Neural cell (in vitro differentiated cells): ENCODE measurements around the gene ZC2HC1B. TPM values are rescaled to one million over a fixed set of nuclear protein-coding genes. Genes with fewer than 3 reads are reported as not detected.

Source experiments
- H2AFZ ChIP-seq: fragments of 200-600, 300-800 bp; sonication (generic), shearing (Covaris generic); 2 replicates; pipeline ENCODE4 v1.6.0; 2014; ENCODE audit warnings: low read depth, mild to moderate bottlenecking, antibody characterized with exemption, low read length, moderate library complexity
- H3F3A ChIP-seq: fragments of 200-600 bp; shearing (Covaris generic); 2 replicates; pipeline ENCODE4 v1.6.1; 2016; ENCODE audit warnings: mild to moderate bottlenecking, moderate library complexity, mixed read lengths, antibody characterized with exemption, low read length; ENCODE audit not compliant: insufficient read depth, poor library complexity, severe bottlenecking
- H3K27ac ChIP-seq: fragments of 200-600, 300-800 bp; sonication (generic), shearing (Covaris generic); 2 replicates; pipeline ENCODE4 v1.5.1; 2014; ENCODE audit warnings: mild to moderate bottlenecking, low read length, moderate library complexity
- H3K27me3 ChIP-seq: fragments of 300-800, 200-600 bp; sonication (generic), shearing (Covaris generic); 2 replicates; pipeline ENCODE4 v1.6.0; 2014; ENCODE audit warnings: mild to moderate bottlenecking, low read depth, low read length, moderate library complexity; ENCODE audit not compliant: insufficient read depth
- H3K36me3 ChIP-seq: fragments of 300-800, 200-600 bp; sonication (generic), shearing (Covaris generic); 2 replicates; pipeline ENCODE4 v1.5.1; 2014; ENCODE audit warnings: mild to moderate bottlenecking, antibody characterized with exemption, low read length, moderate library complexity; ENCODE audit not compliant: insufficient read depth
- H3K4me2 ChIP-seq: fragments of 300-800, 200-600 bp; sonication (generic), shearing (Covaris generic); 2 replicates; pipeline ENCODE4 v1.6.0; 2014; ENCODE audit warnings: mild to moderate bottlenecking, low read length
- H3K4me3 ChIP-seq: fragments of 300-800, 200-600 bp; sonication (generic), shearing (Covaris generic); 2 replicates; pipeline ENCODE4 v1.5.1; 2014; ENCODE audit warnings: mild to moderate bottlenecking, low read length, moderate library complexity
- H3K79me2 ChIP-seq: fragments of 200-600 bp; shearing (Covaris generic); replicated peaks from 2 replicates; pipeline ENCODE4 v1.6.0; 2014; ENCODE audit warnings: mild to moderate bottlenecking, low read length, moderate library complexity; ENCODE audit not compliant: insufficient read depth
- H3K9ac ChIP-seq: fragments of 300-800, 200-600 bp; sonication (generic), shearing (Covaris generic); 2 replicates; pipeline ENCODE4 v1.6.1; 2016; ENCODE audit warnings: mild to moderate bottlenecking, low read length, mixed read lengths
- H3K9me2 ChIP-seq: fragments of 200-600 bp; shearing (Covaris generic); 2 replicates; pipeline ENCODE4 v1.6.1; 2016; ENCODE audit warnings: mild to moderate bottlenecking, low read length, mixed read lengths; ENCODE audit not compliant: insufficient read depth
- H3K9me3 ChIP-seq: fragments of 200-600, 300-800 bp; sonication (generic), shearing (Covaris generic); 2 replicates; pipeline ENCODE4 v1.6.1; 2016; ENCODE audit warnings: mild to moderate bottlenecking, mixed run types, low read length, moderate library complexity, mixed read lengths
- H4K20me1 ChIP-seq: fragments of 200-600 bp; shearing (Covaris generic); 2 replicates; pipeline ENCODE4 v1.6.1; 2016; ENCODE audit warnings: mild to moderate bottlenecking, mixed run types; ENCODE audit not compliant: insufficient read depth
- EP300 ChIP-seq: fragments of 450-650 bp; conservative IDR thresholded peaks from 2 replicates; pipeline ENCODE4 v1.6.1; 2014; ENCODE audit warnings: antibody characterized with exemption, mild to moderate bottlenecking, moderate library complexity; ENCODE audit not compliant: poor library complexity, severe bottlenecking
- EZH2 ChIP-seq: fragments of 200-600, 300-800 bp; shearing (Covaris generic), sonication (generic); IDR thresholded peaks from 2 replicates; pipeline ENCODE4 v1.6.1; 2014; ENCODE audit warnings: antibody characterized with exemption, low read length, borderline replicate concordance, mild to moderate bottlenecking; ENCODE audit not compliant: insufficient read depth, poor library complexity, severe bottlenecking
- MXI1 ChIP-seq: fragments of 450-650 bp; conservative IDR thresholded peaks from 2 replicates; pipeline ENCODE4 v1.6.1; 2014; ENCODE audit warnings: antibody characterized with exemption, mild to moderate bottlenecking; ENCODE audit not compliant: poor library complexity, severe bottlenecking
- POLR2AphosphoS5 ChIP-seq: IDR thresholded peaks from 2 replicates; pipeline ENCODE4 v1.6.1; 2012
- RAD21 ChIP-seq: fragments of 450-650 bp; conservative IDR thresholded peaks from 2 replicates; pipeline ENCODE4 v1.6.1; 2014; ENCODE audit warnings: antibody characterized with exemption, mild to moderate bottlenecking, moderate library complexity
- SMC3 ChIP-seq: fragments of 450-650 bp; conservative IDR thresholded peaks from 2 replicates; pipeline ENCODE4 v1.6.1; 2014; ENCODE audit warnings: antibody characterized with exemption, mild to moderate bottlenecking, moderate library complexity; ENCODE audit not compliant: poor library complexity
- TAF1 ChIP-seq: IDR thresholded peaks from 2 replicates; pipeline ENCODE4 v1.6.1; 2012; ENCODE audit warnings: low read depth
- polyA plus RNA-seq: library from polyadenylated mRNA; depleted of rRNA; stranded (reverse); fragments of >200 nt; gene quantifications from 2 replicates; pipeline ENCODE4 v1.2.3, GENCODE V29; 2014
- TF ChIP-seq, protein P1 (sequence below): fragments of 450-650 bp; IDR thresholded peaks from 2 replicates; pipeline ENCODE4 v1.5.1; 2014; ENCODE audit warnings: antibody characterized with exemption, mild to moderate bottlenecking, moderate library complexity; ENCODE audit not compliant: poor library complexity, severe bottlenecking
- TF ChIP-seq, protein P2 (sequence below): IDR thresholded peaks from 2 replicates; pipeline ENCODE4 v1.6.1; 2012; ENCODE audit warnings: borderline replicate concordance

Gene ZC2HC1B
- polyA plus RNA-seq, 1 donor from 2014 or later = not detected

DNA sequence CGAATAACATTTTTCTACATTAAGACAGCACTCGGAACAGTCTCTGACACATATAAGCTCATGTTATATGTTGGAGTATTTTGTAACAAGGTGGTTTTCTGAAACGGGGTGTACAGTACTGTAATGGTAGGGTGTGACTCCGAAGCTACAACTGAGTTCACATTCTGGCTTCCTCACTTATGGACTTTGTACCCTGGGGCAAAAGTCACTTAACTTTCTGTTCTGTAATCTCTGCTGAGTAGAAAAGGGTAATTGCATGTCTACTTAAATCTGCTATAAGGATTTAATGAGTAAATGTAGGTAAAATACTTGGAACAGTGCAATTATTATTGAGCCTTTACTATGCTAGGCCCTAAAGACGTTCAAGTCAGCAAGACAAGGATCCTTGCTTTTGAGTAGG lies 25.9 kb upstream of the ZC2HC1B start:
- H3F3A ChIP-seq = no peaks in the 10 kb centered on the region
- no peaks in the 10 kb centered on the region for H3K9me3 ChIP-seq
- no peaks in the 10 kb centered on the region for H3K9me2 ChIP-seq
- H4K20me1 ChIP-seq = no peaks in the 10 kb centered on the region
- no peaks in the 10 kb centered on the region for H3K27me3 ChIP-seq
- H3K9ac ChIP-seq = no peak overlapping the region
- H3K4me3 ChIP-seq = no peak overlapping the region
- H3K36me3 ChIP-seq = no peaks in the 10 kb centered on the region
- TF ChIP-seq POLR2AphosphoS5 (no peak), EZH2 (no peak), SMC3 (no peak), RAD21 (no peak), MXI1 (no peak), TAF1 (no peak), EP300 (no peak)
- TF ChIP-seq, protein P1, sequence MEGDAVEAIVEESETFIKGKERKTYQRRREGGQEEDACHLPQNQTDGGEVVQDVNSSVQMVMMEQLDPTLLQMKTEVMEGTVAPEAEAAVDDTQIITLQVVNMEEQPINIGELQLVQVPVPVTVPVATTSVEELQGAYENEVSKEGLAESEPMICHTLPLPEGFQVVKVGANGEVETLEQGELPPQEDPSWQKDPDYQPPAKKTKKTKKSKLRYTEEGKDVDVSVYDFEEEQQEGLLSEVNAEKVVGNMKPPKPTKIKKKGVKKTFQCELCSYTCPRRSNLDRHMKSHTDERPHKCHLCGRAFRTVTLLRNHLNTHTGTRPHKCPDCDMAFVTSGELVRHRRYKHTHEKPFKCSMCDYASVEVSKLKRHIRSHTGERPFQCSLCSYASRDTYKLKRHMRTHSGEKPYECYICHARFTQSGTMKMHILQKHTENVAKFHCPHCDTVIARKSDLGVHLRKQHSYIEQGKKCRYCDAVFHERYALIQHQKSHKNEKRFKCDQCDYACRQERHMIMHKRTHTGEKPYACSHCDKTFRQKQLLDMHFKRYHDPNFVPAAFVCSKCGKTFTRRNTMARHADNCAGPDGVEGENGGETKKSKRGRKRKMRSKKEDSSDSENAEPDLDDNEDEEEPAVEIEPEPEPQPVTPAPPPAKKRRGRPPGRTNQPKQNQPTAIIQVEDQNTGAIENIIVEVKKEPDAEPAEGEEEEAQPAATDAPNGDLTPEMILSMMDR = no peak
- TF ChIP-seq, protein P2, sequence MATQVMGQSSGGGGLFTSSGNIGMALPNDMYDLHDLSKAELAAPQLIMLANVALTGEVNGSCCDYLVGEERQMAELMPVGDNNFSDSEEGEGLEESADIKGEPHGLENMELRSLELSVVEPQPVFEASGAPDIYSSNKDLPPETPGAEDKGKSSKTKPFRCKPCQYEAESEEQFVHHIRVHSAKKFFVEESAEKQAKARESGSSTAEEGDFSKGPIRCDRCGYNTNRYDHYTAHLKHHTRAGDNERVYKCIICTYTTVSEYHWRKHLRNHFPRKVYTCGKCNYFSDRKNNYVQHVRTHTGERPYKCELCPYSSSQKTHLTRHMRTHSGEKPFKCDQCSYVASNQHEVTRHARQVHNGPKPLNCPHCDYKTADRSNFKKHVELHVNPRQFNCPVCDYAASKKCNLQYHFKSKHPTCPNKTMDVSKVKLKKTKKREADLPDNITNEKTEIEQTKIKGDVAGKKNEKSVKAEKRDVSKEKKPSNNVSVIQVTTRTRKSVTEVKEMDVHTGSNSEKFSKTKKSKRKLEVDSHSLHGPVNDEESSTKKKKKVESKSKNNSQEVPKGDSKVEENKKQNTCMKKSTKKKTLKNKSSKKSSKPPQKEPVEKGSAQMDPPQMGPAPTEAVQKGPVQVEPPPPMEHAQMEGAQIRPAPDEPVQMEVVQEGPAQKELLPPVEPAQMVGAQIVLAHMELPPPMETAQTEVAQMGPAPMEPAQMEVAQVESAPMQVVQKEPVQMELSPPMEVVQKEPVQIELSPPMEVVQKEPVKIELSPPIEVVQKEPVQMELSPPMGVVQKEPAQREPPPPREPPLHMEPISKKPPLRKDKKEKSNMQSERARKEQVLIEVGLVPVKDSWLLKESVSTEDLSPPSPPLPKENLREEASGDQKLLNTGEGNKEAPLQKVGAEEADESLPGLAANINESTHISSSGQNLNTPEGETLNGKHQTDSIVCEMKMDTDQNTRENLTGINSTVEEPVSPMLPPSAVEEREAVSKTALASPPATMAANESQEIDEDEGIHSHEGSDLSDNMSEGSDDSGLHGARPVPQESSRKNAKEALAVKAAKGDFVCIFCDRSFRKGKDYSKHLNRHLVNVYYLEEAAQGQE = no peak
- no peak overlapping the region for H3K4me2 ChIP-seq
- H3K79me2 ChIP-seq = peaks cover 1% of the 10 kb centered on the region
- H3K27ac ChIP-seq = no peak overlapping the region
- no peak overlapping the region for H2AFZ ChIP-seq

DNA sequence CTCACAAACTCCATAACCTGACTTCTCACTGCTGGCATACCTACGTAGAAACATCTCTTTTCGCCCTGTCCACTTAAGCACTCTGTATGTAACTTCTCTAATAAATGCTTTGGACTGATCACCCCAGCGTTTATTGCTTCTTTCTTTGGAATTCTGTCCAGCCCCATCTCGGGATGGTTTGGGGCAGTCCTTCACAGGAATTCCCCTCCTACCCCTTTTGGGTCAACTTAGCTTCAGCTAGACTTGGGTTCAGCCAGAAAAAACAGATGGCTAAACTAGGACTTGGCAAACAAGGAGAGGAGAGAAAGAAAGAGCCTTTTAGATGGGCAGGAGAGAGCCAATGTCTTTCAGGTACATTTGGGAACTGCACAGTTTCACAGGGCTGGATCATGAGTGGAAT lies 25.1 kb upstream of the ZC2HC1B start:
- H3F3A ChIP-seq = no peaks in the 10 kb centered on the region
- H3K4me2 ChIP-seq = no peak overlapping the region
- no peaks in the 10 kb centered on the region for H3K27me3 ChIP-seq
- H3K79me2 ChIP-seq = peaks cover 9% of the 10 kb centered on the region
- H3K27ac ChIP-seq = no peak overlapping the region
- no peaks in the 10 kb centered on the region for H3K9me3 ChIP-seq
- H4K20me1 ChIP-seq = no peaks in the 10 kb centered on the region
- H3K4me3 ChIP-seq = no peak overlapping the region
- no peak overlapping the region for H3K9ac ChIP-seq
- no peak overlapping the region for H2AFZ ChIP-seq
- H3K9me2 ChIP-seq = no peaks in the 10 kb centered on the region
- TF ChIP-seq POLR2AphosphoS5 (no peak), TAF1 (no peak), EZH2 (no peak), MXI1 (no peak), SMC3 (no peak), RAD21 (no peak), EP300 (no peak)
- TF ChIP-seq, protein P2 = no peak
- TF ChIP-seq, protein P1 = no peak
- H3K36me3 ChIP-seq = no peaks in the 10 kb centered on the region
